ENCODE measurements around the gene HRH3.

DNA sequence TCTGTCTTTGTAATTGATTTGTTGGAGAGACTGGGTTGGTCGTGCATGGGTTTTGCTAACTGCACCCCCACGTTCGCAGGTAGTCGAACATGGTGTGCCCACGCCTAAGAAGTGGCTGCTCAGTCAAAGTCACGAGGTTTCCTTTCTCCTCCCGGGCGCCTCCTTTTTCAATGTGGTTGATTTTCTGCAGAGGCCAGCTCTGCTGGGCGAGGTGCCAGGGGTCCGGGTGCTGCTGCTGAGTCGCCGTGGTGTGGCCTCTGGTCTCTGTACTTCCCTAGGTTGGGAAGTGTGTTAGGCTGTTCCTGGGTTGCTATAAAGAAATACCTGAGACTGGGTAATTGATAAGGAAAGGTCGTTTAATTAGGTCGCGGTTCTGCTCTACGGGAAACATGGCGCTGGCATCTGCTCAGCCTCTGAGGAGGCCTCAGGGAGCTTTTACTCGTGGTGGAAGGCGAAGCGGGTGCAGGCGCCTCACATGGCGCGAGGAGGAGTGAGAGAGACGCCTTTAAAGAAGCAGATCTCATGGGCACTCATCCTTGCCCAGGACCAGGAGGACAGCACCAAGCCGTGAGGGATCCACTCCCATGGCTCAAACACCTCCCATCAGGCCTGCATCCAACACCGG lies 32.4 kb upstream of the HRH3 start:
- TF ChIP-seq POLR2A (IDR thresholded peaks at IDR 0.05; ENCODE audit: low read depth, low read length) (no peak), TAF1 (IDR thresholded peaks at IDR 0.05; ENCODE audit: low read depth, low read length) (no peak), POLR2AphosphoS5 (IDR thresholded peaks at IDR 0.05; ENCODE audit: low read depth, low read length) (no peak), POU2F2 (IDR thresholded peaks at IDR 0.05; ENCODE audit: low read depth, low read length) (no peak), SPI1 (IDR thresholded peaks at IDR 0.05; ENCODE audit: low read depth, low read length) (no peak), PAX5 (IDR thresholded peaks at IDR 0.05; ENCODE audit: insufficient read depth, low read length, severe bottlenecking) (no peak)

Data from GM12891 (cell line).